ENCODE measurements around the gene TMEM232.

GRCh38 chr5:110440058-110440457 is 286.4 kb downstream of the TMEM232 start:
- no peak for TF ChIP-seq POLR2AphosphoS5 (IDR thresholded peaks at IDR 0.05; ENCODE audit: low read depth, low read length)
- no peak for TF ChIP-seq CTCF (IDR thresholded peaks at IDR 0.05)
- no peak for TF ChIP-seq SIN3A (IDR thresholded peaks at IDR 0.05; ENCODE audit: borderline replicate concordance, insufficient read depth, low read depth, low read length)
- no peak for TF ChIP-seq REST (IDR thresholded peaks at IDR 0.05; ENCODE audit: insufficient read depth in 1 of 2, low read depth in 2 of 2, low read length in 1 of 2)
- TF ChIP-seq TCF7L2 (IDR thresholded peaks at IDR 0.05; ENCODE audit: low read depth, low read length), result no peak

All from Panc1 (cell line).